KBM-7 (cell line): ENCODE results near the gene STK4.
A peak's percentile ranks its signal among the peaks of the same experiment; 100 is the strongest.

ENCODE experiments used
- DNase-seq: peaks from one replicate; pipeline ENCODE4 v3.0.0-alpha.2; 2015
- in situ Hi-C: fragments of 300-500 bp; cut with MboI; formaldehyde crosslinking; loops from 2 replicates; pipeline ENCODE4 v1.14.3; 2020; ENCODE audit warnings: low sequenced_read_pairs, low pct_unique_long_range_greater_than_20kb, mixed read lengths

Gene STK4

DNA sequence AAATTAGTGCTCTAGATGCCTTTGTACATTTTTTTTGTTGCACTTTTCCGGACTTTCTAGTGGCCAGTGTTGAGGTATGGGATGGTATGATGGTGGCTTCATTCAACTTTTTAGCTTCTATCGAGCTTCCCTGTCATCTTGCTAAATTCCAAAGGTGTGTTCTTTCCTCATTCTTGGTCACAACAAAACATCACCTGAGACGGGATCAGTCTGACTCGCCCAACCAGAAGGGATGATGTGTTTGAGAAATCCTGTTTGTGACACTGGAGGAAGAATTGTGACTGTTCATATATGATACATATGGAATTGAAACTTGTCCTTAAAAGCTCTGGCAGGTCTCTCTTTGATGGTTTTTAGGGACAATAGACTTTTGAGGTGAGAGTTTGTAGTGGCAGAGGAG, 100.8 kb downstream of the STK4 start:
- no peak for DNase-seq
- in situ Hi-C loops: no loop called here

DNA sequence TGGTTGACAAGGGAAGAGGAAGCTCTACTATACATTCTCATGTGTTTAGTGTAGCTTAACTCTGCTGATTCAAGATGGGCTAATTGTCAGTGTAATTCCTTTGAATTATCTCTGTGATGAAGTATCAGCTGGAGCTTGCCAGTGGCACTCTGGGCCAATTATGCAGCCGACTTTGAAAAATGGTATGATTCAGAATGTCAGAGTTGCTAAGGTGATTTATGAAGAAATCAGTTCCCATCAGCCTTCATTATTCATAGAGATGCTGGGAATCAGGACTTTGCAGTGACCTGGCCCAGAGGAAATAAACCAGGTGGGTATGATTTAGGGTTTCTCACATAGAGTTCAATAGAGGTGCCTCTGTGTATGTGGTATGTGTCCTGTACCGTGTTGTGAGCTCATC, 101.2 kb downstream of the STK4 start:
- no peak for DNase-seq
- in situ Hi-C loops: no loop called here

DNA sequence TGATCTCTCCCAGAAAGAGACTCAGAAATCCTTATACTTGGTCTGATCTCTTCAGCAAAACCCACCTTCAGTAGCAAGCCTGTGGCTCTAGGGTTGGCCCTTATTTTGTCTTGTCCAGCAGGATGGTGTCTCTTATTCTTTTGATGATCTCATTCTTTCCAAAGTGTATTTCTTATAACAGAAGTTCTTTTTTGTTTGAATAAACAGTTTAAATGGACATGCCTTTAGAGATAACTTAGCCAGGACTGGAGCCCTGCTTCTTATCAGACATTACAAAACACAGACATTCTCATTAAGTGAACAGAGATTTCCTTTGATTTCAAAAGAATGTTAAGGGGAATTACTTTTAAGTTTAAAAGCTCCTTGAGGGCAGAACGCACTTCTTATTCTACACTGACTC, 102.9 kb downstream of the STK4 start:
- DNase-seq: no peak
- in situ Hi-C loops: no loop called here

DNA sequence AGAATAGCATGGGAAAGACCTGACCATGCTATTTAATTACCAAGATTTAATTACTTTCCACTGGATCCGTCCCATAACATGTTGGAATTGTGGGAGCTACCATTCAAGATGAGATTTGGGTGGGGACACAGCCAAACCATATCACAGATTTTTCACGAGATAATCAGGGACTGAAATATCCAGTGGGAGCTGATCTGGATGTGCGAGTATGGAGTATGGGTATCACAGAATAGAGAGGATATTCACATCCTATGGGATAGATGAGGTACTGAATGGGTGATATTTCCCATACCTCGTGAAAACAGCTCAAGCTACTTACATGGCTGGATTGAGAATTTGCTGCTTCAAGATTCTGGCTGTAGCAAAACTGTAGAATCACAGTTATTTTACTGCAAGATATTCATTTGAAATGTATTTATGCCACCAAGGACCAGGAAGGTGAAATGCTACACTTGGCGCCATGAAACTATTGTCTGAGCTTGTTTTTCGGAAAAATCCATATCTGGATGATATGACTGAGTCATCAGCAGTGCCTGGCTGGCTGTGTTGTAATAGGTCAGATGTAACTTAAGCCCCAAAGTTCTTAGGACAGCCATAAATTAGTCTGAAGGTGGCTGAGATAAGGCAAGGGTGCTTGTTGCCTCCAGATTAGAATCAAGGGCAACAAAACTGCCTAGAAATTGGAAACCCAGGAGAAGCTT, 104.8 kb downstream of the STK4 start:
- no peak for DNase-seq
- in situ Hi-C loops: no loop called here

DNA sequence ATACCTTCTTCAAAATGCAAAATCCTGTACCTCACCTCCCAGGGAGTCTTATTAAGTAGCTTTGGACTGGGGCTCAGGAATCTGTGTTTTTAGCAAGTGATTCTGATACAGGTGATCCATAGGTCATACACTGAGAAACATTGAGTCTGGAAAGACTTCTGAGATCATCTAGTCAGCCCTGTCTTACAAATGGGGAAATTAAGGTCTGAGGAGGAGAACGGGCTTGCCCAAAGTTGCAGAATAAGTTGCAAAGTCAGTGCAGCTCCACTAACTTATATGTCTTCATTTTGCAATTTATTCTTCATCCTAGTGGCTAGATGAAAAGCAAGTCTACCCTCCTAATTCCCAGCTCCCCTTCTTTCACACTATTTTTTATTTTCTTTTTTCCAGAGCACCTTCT, 105.8 kb downstream of the STK4 start:
- in situ Hi-C loops: no loop called here
- DNase-seq: no peak

DNA sequence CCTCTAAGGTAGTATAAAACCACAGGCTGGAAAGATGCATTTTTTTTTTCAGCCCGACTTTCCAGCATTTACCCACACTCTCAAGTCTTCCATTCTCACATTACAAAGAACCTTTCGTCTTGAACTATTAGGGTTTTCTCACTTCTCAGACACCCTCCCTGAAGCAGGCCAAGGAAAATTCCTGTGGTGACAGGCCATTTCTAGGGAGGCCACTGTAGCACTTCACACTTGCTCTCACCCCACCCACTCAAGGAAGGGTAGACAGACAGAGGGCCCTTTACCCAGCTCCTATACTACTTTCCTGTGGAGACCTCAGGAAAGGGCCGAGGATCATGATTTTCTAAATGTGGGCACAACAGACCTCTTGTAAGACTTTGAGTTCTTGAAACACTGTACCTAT, 106.9 kb downstream of the STK4 start:
- no peak for DNase-seq
- in situ Hi-C loops: no loop called here

DNA sequence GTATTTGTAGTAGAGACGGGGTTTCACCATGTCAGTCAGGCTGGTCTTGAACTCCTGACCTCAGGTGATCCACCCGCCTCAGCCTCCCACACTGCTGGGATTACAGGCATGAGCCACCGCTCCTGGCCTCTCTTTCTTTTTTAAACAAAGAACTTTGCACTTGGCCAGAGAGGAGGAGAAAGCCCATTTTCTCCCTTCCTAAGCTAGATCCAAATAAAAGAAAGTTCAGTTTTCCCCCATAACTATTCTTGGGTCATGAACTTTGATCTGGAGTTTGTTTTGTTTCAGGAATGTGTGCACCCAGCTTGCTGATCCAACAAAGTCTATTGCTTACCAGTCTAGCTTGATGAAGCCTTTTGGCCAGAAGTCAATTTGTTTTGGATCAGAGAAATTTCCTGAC, 111.2 kb downstream of the STK4 start:
- no peak for DNase-seq
- in situ Hi-C loops: no loop called here

DNA sequence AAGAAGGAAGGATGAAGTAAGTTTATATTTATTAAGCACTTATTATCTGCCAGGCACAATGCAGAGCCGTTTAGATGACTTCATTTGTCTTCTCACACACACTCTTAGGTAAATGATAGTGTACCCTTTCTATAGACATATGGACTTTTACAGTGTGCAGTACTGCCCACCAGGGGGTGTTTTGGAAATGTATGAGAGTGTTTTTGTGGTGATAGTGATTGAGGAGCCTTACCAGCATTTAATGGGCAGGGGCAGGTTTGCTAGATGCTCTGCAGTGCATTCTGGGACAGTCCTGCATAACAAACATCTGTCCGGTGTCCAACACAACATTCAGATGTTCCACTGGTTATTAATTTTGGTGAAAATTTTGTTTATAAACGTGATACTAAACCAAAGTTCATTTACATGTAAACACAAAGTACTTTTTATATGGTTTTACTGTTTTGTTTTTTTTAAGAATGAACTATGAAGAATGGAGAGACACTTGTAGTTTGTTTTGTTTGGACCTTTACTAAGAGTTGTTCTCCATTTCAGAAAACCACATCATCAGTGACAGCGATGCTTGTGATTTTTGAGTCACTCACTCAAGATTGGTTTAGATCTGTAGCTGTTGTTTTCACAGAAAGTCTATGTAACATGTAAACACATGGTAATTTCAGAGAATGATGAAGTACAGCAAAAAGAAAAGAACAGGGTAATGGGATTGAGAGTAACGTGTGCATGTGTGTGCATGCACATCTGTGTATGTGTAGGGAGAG, 114.7 kb downstream of the STK4 start:
- peak; percentile 12 for DNase-seq
- in situ Hi-C loops: no loop called here

DNA sequence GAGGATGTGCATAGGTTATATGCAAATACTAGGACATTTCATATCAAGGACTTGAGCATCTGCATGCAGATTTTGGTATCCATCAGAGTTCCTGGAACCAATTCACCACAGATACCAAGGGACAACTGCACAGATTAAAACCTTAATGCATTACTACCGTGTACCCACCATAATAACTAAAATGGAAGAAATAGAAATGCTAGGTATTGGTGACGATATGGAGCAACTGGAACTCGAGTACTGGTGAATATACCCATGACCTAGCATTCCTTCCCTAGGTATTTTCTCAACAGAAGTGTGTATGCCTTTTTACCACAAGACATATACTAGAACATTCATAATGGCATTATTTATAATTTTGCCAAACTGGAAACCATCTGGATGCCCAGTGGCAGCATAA, 116.2 kb downstream of the STK4 start:
- in situ Hi-C loops: no loop called here
- DNase-seq: no peak

DNA sequence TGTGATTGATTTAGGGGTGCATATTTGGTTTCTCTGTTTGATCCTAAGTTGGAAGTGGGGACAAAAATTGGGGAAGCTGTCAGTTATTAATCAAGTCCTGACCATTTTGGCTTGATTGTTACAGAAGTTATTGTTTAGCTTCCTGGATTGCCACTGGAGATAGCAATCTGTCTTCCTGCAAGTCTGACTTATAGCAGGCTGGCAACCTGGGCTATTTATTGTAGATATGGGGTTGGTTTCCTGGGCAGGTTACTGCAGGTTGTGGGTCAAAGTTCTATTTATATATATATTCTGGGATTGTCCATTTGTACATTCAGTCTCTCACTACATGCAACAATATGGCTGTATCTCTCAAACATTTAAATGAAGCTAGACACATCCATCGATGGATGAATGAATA, 116.8 kb downstream of the STK4 start:
- in situ Hi-C loops: no loop called here
- DNase-seq: no peak

DNA sequence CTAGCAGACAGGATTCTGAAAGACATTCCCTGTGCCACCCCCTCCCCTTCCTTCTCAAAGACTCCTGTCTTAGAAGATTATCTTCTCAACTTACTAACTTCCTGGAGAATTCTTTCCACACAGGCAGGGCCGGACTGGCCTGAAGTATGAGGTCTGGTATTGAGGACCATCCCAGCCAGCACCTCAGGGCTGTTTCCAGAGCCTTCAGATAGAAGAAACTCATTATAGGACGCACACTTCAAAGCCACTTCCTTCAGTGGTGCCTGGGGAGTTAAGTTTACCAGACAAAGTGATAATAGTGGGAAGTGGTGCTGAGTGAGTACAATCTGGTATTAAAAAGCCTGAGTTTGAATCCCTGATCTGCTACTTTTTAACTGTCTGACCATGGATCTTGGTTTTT, 119.0 kb downstream of the STK4 start:
- DNase-seq: no peak
- in situ Hi-C loops: no loop called here

DNA sequence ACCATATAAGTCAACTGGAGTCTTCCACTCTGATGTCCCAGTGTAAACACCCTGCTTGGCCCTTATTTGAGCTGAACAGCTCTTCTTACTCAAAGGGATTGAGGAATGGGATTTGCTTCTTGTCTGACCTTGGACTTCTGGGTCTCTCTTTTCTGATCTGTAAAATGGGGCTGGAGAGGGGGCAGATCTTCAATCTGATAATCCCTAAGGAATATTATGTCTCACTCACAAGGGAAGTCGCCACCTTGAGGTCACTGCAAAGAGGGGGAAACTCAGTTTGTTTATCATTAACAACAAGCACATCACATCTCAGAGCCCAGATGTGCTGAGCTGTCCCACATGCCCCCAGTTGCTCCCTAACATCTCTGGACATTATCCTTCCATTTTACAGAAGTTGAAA, 119.6 kb downstream of the STK4 start:
- in situ Hi-C loops: no loop called here
- DNase-seq: no peak

DNA sequence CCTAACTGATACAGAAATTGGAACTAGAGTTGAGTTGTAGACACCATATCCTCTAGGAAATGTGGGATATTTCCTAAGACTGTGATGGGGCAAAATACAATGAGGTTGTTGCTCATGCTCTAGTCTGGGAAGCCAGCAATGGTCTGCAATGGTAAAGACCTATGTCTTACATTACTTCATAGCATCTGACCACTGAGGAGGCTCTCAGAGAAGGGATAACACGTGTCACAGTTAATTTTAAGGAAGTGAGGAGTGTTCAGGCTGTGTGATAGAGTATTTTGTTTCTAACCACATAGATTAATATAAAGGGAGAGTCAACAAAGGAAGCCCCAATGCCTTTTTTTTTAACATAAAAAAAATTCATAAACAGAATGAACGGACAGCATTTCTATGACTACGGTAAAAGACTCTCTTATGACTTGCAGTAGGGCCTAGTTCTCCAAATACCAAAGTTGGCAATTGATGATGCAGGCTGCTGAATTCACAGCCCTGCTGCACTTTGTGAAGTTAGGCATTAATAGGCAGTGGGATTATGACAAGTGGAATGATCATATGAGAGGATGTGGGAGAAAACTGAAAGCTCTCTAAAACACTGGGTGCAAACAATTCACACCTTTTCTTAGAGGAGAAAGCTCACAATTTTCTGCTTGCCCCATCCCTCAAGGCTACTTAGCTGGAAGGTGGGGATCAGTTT, 120.9 kb downstream of the STK4 start:
- in situ Hi-C loops: no loop called here
- DNase-seq: no peak

DNA sequence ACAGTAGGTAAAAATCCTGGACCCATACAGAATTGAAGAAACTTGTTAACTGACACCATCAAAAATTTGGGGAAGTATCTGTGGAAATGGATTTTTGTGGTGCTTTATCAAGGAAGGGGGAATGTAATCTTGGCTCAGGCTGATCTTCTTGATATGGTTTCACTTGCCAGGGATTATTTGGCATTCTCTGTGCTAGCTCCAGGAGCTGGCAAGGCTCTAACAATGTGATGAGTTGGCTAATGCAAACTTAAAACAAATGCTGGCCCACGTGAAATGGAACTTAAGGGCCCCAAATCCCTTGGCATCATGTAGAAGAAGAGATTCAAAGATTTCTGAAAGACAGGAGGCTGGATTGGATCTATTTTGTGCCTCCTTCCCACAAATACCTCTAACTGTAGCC, 121.5 kb downstream of the STK4 start:
- no peak for DNase-seq
- in situ Hi-C loops: no loop called here

DNA sequence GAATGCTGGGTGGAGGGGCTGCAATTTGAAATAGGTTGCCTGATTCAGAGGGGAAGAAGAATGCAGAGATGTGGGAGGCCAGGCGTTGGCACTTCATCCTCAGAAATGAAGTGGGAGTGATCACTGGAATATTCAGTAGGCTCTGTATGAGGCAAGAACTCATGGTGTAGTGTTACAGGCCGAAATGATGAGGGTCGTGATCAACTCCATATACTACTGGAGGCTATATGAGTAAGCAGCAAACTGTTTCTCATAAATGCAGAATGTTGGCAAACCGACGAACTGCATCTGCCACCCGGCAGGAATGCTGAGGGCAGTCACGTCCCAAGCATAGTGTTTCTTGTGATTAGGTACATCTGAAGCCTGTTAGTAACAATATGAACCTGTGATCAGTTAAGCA, 121.9 kb downstream of the STK4 start:
- DNase-seq: no peak
- in situ Hi-C loops: no loop called here

DNA sequence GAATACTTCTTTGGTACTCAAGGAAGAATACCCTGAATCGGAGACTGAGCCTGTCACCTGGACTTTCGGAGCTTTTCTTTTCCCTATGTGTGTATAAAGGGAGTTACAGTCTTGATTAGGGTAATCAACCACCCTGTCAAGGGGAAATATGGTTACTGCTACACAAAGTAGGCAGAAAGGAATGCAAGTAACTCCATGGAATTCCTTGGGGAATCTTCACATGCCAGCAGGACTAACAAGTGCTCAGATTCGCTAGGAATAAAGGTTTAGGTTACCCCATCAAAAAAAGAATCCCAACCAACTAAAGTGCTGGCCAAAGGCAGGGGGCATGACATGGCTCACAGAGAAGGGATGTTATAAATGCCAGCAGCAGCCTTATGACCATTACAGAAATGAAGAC, 124.2 kb downstream of the STK4 start:
- no peak for DNase-seq
- in situ Hi-C loops: no loop called here

DNA sequence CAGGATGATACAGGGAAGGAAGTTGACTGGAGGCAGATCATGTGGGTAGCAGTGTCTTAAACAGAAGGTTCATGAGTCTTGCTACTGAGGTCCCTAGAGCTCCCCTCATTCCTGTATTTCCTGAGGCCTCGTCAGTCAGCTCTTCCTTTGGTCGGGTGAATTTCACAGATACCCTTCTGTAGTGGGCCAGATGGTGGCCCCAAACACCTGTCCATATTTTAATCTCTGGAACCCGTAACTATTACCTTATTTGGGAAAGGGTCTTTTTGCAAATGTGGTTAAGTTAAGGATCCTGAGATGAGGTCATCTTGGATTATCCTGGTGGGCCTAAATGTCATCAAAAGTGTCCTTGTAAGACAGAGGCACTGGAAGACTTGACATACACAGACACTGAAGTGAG, 125.1 kb downstream of the STK4 start:
- in situ Hi-C loops: no loop called here
- DNase-seq: no peak

DNA sequence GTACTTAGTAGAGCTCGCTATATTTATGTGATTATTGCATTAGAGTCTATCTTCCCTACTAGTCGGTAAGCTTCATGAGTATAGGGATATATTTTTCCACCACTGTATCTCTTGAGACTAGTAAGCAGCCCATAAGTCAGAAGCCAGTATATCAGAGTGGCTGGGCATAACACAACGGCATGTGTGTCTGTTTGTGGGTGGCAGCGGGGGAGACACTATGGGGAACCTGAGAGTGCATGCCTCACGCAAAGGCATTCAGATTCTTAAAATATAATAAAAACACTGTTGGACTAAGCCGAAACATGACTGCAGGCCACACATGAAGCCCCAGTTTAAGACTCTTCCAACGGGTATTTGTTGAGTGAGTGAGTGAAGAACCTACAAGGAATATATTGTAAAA, 126.6 kb downstream of the STK4 start:
- in situ Hi-C loops: no loop called here
- no peak for DNase-seq

DNA sequence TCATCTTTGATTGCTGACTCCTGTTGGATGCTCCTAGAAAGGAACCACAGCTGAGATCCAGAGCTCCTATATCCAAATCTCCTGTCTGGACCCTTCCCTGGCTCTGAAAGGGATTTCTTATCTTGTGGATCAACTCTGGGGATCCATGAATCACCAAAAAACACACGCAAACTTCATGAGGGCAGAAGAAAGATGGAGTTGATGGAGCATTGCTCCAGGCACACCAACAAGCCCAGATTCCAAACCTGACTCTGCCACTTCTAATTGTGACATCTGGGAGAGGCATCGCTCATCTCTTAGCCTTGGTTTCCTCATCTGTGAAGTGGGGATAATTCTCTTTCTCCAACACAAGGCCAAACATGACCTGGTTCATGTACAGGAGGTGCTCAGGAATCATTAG, 127.9 kb downstream of the STK4 start:
- no peak for DNase-seq
- in situ Hi-C loops: no loop called here

DNA sequence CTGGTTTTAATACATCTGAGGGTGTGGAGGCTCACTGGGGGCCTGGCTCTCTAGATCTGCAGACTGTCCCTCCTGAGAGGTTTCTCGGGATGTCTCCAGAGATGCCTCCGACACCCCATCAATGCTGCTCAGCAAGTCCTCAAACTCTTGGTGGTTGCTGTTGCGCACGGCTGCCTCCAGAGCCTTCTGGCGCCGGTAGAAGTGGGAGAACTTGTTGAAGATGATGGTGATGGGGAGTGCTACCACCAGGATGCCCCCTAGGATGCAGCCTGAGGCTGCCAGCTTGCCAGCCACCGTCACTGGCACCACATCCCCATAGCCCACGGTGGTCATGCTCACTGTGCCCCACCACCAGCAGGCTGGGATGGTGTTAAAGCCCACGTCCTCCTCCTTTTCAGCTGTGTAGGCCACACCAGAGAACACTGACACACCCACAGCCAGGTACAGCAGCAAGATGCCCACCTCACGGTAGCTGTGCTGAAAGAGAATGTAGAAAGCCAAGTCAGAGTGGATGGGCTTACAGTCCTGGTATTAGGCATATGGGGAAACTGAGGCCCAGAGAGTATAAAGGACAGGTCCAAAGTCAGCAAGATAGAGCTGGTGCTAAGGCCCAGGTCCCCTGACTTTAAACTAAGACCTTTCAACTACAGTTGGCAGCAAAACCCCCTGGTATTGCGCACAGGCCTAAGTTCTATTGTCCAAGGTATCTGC, 128.7 kb downstream of the STK4 start:
- in situ Hi-C loops: no loop called here
- no peak for DNase-seq
